Endothelial cell of umbilical vein (primary cell): ENCODE measurements around the gene LAP3. TPM values are rescaled to one million over a fixed set of nuclear protein-coding genes. Genes with fewer than 3 reads are reported as not detected.

Source experiments
- BruUV-seq: library from RNA; stranded (reverse); fragments of 400-500 nt; replicated peaks from 2 replicates; lab custom pipeline; 2021; lab: Mats Ljungman, UMichigan
- CTCF ChIA-PET: fragments of 300-600, 350-600 bp; sonication (Branson Sonifier 250); formaldehyde crosslinking; loops from one replicate; lab custom pipeline; 2021; ENCODE audit warnings: antibody characterized with exemption, inconsistent platforms; lab: Charles Lee
- POLR2A ChIA-PET: fragments of 300-600, 350-600 bp; sonication (Branson Sonifier 250); formaldehyde crosslinking; loops from one replicate; lab custom pipeline; 2021; ENCODE audit warnings: antibody characterized with exemption, inconsistent platforms; lab: Charles Lee
- DNase-seq: peaks from one replicate; pipeline ENCODE4 v3.0.0-alpha.2; 2011; ENCODE audit warnings: low read depth, low spot score
- FAIRE-seq: peaks from 2 replicates; lab custom pipeline; 2011; peaks lifted over from hg19 to GRCh38; lab: Jason Lieb, UNC
- H2AFZ ChIP-seq: 2 replicates; pipeline ENCODE4 v1.6.0; 2012; ENCODE audit warnings: low read depth, low read length, control low read depth, inconsistent platforms
- H3K27ac ChIP-seq: 2 replicates; pipeline ENCODE4 v1.5.1; 2011; ENCODE audit warnings: low read depth, mild to moderate bottlenecking, control low read depth, low read length, moderate library complexity; ENCODE audit not compliant: insufficient read depth
- H3K27me3 ChIP-seq, 2 experiments: 2 replicates each; pipeline versions ENCODE4 v1.6.0 to v1.6.1; 2011; ENCODE audit warnings: low read length in 2 of 2, mixed read lengths in 1 of 2; ENCODE audit not compliant: control insufficient read depth in 2 of 2, insufficient read depth in 2 of 2
- H3K36me3 ChIP-seq, 2 experiments: 2 replicates in 1 of 2; 3 replicates in 1 of 2; pipeline ENCODE4 v1.5.1; 2011; ENCODE audit warnings: low read length in 2 of 2, mild to moderate bottlenecking in 1 of 2, moderate library complexity in 1 of 2; ENCODE audit not compliant: control insufficient read depth in 2 of 2, insufficient read depth in 2 of 2; ENCODE audit errors: extremely low read depth in 1 of 2
- H3K4me1 ChIP-seq: 3 replicates; pipeline ENCODE4 v1.5.1; 2011; ENCODE audit warnings: mild to moderate bottlenecking, low read length; ENCODE audit not compliant: control insufficient read depth, insufficient read depth; ENCODE audit errors: extremely low read depth
- H3K4me2 ChIP-seq: 2 replicates; pipeline ENCODE4 v1.6.1; 2011; ENCODE audit warnings: low read length, control low read depth, mixed read lengths; ENCODE audit not compliant: insufficient read depth
- H3K4me3 ChIP-seq, 3 experiments: fragments of 200-600 bp in 1 of 3; sonication (generic), shearing (Covaris generic) in 1 of 3; replicated peaks in 1 of 3; 2 replicates each; pipeline ENCODE4 v1.5.1; 2011 to 2016; ENCODE audit warnings: control low read depth in 3 of 3, low read length in 3 of 3, mild to moderate bottlenecking in 2 of 3, inconsistent platforms in 1 of 3, low read depth in 1 of 3, moderate library complexity in 1 of 3; ENCODE audit not compliant: insufficient read depth in 1 of 3
- H3K79me2 ChIP-seq: 2 replicates; pipeline ENCODE4 v1.6.0; 2012; ENCODE audit warnings: low read length, inconsistent platforms; ENCODE audit not compliant: control insufficient read depth, insufficient read depth
- H3K9ac ChIP-seq: replicated peaks from 2 replicates; pipeline ENCODE3; 2011; ENCODE audit warnings: low read length, control low read depth; ENCODE audit not compliant: insufficient read depth; ENCODE audit errors: extremely low read depth
- H3K9me1 ChIP-seq: replicated peaks from 3 replicates; pipeline ENCODE4 v1.6.0; 2011; ENCODE audit warnings: mild to moderate bottlenecking, low read length; ENCODE audit not compliant: control insufficient read depth, insufficient read depth; ENCODE audit errors: extremely low read depth
- H3K9me3 ChIP-seq: replicated peaks from 2 replicates; pipeline ENCODE4 v1.5.1; 2012; ENCODE audit warnings: low read length, inconsistent platforms; ENCODE audit not compliant: control insufficient read depth, insufficient read depth
- H4K20me1 ChIP-seq: replicated peaks from 2 replicates; pipeline ENCODE3; 2011; ENCODE audit warnings: mild to moderate bottlenecking, low read length; ENCODE audit not compliant: control insufficient read depth, insufficient read depth; ENCODE audit errors: extremely low read depth
- CTCF ChIP-seq, 2 donors: IDR thresholded peaks; 1 replicate in 1 of 2; 2 replicates in 1 of 2; pipeline ENCODE4 v1.5.1; 2011; ENCODE audit warnings: low read length in 2 of 2, mild to moderate bottlenecking in 2 of 2, moderate library complexity in 2 of 2, control low read depth in 1 of 2, inconsistent platforms in 1 of 2, low read depth in 1 of 2; ENCODE audit not compliant: insufficient read depth in 1 of 2; ENCODE audit errors: extremely low read depth in 1 of 2
- EZH2 ChIP-seq: IDR thresholded peaks from 2 replicates; pipeline ENCODE4 v1.6.1; 2012; ENCODE audit warnings: borderline replicate concordance, low read depth, mild to moderate bottlenecking, moderate library complexity, low read length, inconsistent platforms; ENCODE audit not compliant: severe bottlenecking
- FOS ChIP-seq: IDR thresholded peaks from 2 replicates; pipeline ENCODE4 v1.6.1; 2011; ENCODE audit warnings: mild to moderate bottlenecking, low read length, moderate library complexity, borderline replicate concordance; ENCODE audit not compliant: insufficient read depth
- GATA2 ChIP-seq: IDR thresholded peaks from 2 replicates; pipeline ENCODE4 v1.7.0; 2011; ENCODE audit warnings: low read depth, mild to moderate bottlenecking, moderate library complexity, mixed read lengths, low read length; ENCODE audit not compliant: insufficient read length, insufficient read depth
- JUN ChIP-seq: IDR thresholded peaks from 2 replicates; pipeline ENCODE4 v1.6.1; 2011; ENCODE audit warnings: borderline replicate concordance, low read depth; ENCODE audit not compliant: insufficient read length, insufficient read depth
- MAX ChIP-seq: IDR thresholded peaks from 2 replicates; pipeline ENCODE4 v1.6.1; 2011; ENCODE audit not compliant: insufficient read depth, insufficient read length
- MYC ChIP-seq: IDR thresholded peaks from one replicate; pipeline ENCODE4 v1.6.1; 2011; ENCODE audit warnings: mild to moderate bottlenecking, low read depth, low read length
- POLR2A ChIP-seq: IDR thresholded peaks from 2 replicates; pipeline ENCODE4 v1.6.1; 2012; ENCODE audit warnings: low read depth, mild to moderate bottlenecking, control low read depth, low read length
- POLR2AphosphoS5 ChIP-seq: IDR thresholded peaks from 2 replicates; pipeline ENCODE4 v1.6.1; 2012; ENCODE audit warnings: low read depth, mild to moderate bottlenecking, control low read depth, low read length, moderate library complexity; ENCODE audit not compliant: insufficient read depth
- dilution Hi-C: fragments of 300-500 bp; cut with MboI; formaldehyde crosslinking; loops from one replicate; pipeline ENCODE4 v1.15.0; 2019; ENCODE audit warnings: low sequenced_read_pairs; ENCODE audit not compliant: extremely low pct_ligation_motif_present
- intact Hi-C: fragments of 100-400 bp; cut with micrococcal nuclease; formaldehyde crosslinking; loops from one replicate; pipeline ENCODE4 v1.10.0; 2022
- polyA plus RNA-seq, 4 experiments: library from polyadenylated mRNA; depleted of rRNA in 3 of 4; stranded (reverse) in 3 of 4; unstranded in 1 of 4; fragments of >200 nt; gene quantifications; 2 replicates each; pipeline versions ENCODE4 v1.2.1 to v1.2.3, GENCODE V29; 2011 to 2012; ENCODE audit warnings: missing spikeins in 1 of 4
- total RNA-seq: library from RNA; stranded (reverse); gene quantifications from 2 replicates; pipeline ENCODE4 v1.2.3, GENCODE V29; 2021

Gene LAP3
- total and polyA plus RNA-seq, 2 donors (not counting 3 experiments of a cell fraction or from before 2014, with no cell fraction given), result 82.4 to 94.8 TPM

GRCh38 chr4:17635056-17635455, 58.1 kb downstream of the LAP3 start:
- H3K4me1 ChIP-seq, result no peaks in the 10 kb centered on the region
- no peak overlapping the region for H3K4me3 ChIP-seq
- FAIRE-seq (no peak), DNase-seq (no peak)
- H4K20me1 ChIP-seq, result peaks cover 2% of the 10 kb centered on the region
- H3K9me1 ChIP-seq, result no peaks in the 10 kb centered on the region
- no peaks in the 10 kb centered on the region for H3K27me3 ChIP-seq
- ChIA-PET CTCF (interaction anchor here (1.6 to 3.3 kb wide), 2 partner anchors 58 to 86 kb away, joined by 4 to 35 read pairs; partner anchors contain the start of gene LAP3), POLR2A (no interaction called here)
- no peak for TF ChIP-seq MAX
- TF ChIP-seq MYC, result no peak
- TF ChIP-seq FOS, result no peak
- no peak for TF ChIP-seq EZH2
- no peak for TF ChIP-seq POLR2A
- no peak for TF ChIP-seq POLR2AphosphoS5
- TF ChIP-seq CTCF (IDR thresholded peaks at IDR 0.05; ENCODE audit: extremely low read depth in 1 of 2, insufficient read depth in 1 of 2, low read depth in 1 of 2, low read length in 2 of 2), result no peak
- no peak for TF ChIP-seq JUN
- TF ChIP-seq GATA2, result no peak
- H3K4me2 ChIP-seq, result no peak overlapping the region
- H3K9ac ChIP-seq, result no peak overlapping the region
- H3K9me3 ChIP-seq, result no peaks in the 10 kb centered on the region
- peaks cover 16 to 22% of the 10 kb centered on the region in 2 experiments for H3K36me3 ChIP-seq
- no peak overlapping the region for H3K27ac ChIP-seq
- BruUV-seq, result no TSS peak
- intact Hi-C loops (loop anchor here (5.0 kb wide), 1 partner anchor 177 kb away; the partner anchor contains the start of genes DCAF16 and NCAPG), dilution Hi-C loops (no loop called here)
- no peaks in the 10 kb centered on the region for H3K79me2 ChIP-seq
- H2AFZ ChIP-seq, result no peak overlapping the region
